DMS153 treated with DMSO at 0.1 percent for 48 hours (cell line): Measurements from ENCODE around the gene SUSD1.

Experiments
- DNase-seq: peaks from one replicate; lab custom pipeline; 2025; ENCODE audit not compliant: unreplicated experiment; lab: John Stamatoyannopoulos, UW

The SUSD1 gene

DNA sequence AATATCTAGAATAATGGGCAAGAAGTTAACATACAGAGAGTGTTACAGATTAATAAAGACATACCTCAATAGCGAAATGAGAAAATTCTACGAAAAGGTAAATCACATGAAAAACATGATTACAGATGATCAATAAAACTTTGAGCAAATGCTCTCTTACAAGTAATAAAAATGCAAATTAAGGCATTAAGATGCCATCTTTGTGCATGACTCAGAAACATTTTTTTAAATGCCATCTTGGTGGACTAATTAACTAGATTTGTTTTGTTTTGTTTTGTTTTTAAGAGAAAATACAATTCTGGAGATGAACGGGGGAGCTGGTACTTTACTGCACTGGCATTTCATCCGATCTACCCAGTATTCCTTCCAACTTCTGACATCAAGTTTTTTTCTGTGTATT lies 130.2 kb downstream of the SUSD1 start:
- DNase-seq, result no peak

DNA sequence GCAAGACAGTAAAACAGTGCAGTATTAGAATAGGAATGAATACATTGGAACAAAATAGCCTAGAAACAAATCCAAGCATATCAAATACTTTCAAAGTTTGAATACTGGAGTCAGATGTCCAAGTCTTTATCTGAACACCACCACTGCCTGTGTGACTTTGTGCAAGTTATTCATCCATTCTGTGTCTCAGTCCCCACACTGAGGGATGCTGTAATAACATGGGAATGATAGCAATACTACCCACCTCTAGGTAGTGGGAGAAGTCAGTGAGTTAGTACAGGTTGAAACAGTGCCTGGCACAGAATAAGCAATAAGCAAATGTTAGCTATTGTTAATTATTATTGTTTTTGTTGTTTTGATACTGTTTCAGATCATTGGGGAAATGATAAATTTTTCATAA lies 130.9 kb downstream of the SUSD1 start:
- DNase-seq, result no peak

DNA sequence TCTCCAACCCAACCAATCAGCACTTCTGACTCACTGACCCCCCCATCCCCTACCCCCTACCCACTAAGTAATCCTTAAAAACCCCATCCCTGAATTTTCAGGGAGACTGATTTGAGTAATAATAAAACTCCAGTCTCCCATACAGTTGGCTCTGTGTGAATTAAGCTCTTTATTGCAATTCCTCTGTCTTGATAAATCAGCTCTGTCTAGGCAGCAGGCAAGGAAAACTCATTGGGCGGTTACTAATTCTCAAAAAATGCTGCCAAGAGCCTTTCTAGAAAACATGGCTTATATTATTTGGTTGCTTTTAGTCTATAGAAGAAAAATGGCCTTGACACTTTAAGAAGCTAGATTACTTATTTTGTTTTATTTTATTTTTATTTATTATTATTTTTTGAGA lies 131.7 kb downstream of the SUSD1 start:
- DNase-seq, result no peak

DNA sequence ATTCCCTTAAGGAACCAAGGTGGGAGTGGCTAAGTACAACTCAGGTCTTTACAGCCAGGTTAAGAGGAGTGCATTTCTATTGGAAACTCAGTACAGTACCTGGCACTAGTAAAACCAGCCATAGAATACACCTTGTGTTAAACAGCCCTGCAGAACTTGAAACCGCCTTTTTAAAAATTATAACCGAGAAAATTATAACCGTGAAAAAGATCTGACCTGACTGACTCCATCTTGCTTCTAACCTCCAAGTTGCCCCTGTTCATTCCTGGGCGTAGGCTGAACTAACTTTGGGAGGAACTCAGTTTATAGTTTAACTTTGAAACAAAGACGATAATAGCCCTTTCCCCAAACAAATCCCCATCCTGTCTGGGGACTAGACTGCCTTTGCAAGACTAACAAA lies 132.3 kb downstream of the SUSD1 start:
- DNase-seq, result no peak

DNA sequence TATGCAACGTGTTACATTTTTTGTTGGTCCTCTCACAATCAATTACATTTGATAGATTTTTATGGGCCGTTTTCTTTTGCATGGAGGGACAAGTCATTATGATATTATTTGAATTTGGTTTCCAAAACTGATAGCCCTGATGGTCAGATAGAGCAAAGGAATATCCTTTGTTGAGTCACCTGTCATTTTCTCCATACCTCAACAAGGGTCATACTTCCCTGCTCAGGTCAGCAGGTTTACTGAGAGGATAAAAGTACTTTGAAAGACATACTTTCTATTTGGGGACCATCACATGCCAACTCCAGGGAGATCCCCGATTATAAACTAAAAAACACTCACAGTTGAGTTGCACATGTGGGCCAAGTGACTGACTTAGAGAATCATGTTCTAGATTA lies 132.9 kb downstream of the SUSD1 start:
- DNase-seq, result no peak

DNA sequence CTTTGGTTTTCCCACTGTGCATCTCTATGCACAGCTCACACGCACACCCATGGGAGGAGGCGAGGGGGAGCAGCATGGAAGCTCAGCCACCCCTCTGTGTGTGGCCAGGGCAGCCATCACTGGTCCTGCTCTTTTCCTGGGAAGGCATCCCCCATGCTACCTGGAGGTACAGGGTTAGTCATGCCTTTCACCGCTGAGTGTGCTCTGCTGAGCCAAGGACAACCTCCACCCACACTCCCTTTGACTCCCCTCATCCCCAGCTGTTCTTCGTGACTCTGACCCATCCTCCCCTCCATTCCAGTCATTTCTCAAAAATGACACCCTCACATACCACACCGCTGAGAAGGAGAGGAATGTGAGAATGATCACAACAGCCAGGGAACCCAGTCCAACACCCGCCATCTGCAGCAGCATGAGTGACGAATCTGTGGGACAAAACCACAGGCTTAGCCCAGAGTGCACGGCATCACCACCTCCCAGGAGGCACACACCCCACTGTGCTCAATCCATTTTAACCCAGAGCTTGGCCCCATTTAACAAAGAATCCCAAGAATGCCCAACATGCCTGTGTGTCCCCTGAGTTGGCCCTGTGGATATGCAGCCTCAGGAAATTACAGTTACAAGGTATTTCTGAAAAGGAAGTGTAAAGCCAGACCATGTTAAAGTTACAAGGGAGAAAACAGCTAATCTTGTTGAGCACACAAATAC lies 133.4 kb downstream of the SUSD1 start:
- no peak for DNase-seq

DNA sequence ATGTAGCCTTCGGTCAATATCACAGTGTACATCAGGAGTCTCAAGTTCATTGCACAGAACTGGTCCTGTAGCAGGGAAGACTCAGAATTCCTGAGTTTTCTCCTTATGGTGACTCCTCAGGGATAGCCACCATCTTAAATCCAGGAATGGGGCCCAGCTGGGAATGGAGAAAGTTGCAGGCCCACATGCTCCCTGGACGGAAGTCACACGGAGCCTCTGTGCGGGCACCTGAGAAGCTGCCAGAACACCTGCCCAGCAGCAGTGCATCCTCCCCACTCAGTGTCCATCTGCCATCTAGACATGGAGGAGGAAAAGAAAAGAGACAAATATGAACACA lies 133.9 kb downstream of the SUSD1 start:
- no peak for DNase-seq

DNA sequence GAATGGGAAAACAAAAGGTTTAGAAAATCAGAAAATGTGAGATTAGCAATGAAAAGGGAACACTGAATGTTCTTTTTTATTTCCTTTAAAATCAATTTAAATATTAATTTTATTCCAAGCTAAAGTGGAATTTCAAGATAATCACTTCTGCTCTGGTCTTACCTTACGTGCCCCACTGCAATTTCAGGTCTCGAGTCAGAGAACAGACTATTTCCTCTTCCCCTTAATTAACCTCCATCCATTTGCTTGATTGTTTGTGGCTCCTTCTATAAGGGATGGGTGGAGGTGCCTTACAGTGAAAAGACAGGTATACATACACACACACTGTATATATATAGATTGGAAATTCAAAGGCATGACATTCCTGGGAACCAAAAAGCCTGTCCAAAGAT lies 137.1 kb downstream of the SUSD1 start:
- DNase-seq, result no peak

DNA sequence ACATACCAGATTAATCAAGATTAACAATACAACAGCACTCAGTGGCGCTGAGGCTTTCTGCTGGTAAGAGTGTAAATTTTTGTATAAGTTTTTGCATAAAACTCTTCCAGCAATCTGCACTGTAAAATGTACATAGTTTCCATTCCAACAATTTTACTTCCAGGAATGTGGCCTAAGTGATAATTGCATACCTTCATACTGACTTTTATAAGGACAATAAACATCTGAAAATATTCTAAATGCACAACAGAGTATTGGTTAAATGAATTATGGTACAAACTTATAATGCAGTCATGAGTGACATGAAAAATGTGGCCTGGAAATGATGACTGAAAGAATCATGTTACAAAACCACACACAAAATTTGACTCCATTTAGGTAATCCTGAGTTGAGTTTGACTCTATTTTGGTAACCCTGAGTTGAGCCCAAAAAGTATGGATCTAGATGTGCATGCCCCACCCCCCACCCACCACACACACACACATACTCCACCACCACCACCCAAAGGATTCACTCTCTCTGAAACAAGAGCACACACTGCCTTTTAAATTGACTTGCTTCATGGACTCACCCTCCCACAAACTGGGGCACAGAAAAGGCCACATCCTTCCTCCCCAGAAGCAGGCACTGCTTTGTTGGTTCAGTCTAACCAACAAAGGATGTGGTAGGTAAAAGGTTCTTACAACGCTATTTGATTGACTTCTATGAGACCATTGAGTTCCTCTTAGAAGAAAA lies 137.6 kb downstream of the SUSD1 start:
- DNase-seq, result no peak

DNA sequence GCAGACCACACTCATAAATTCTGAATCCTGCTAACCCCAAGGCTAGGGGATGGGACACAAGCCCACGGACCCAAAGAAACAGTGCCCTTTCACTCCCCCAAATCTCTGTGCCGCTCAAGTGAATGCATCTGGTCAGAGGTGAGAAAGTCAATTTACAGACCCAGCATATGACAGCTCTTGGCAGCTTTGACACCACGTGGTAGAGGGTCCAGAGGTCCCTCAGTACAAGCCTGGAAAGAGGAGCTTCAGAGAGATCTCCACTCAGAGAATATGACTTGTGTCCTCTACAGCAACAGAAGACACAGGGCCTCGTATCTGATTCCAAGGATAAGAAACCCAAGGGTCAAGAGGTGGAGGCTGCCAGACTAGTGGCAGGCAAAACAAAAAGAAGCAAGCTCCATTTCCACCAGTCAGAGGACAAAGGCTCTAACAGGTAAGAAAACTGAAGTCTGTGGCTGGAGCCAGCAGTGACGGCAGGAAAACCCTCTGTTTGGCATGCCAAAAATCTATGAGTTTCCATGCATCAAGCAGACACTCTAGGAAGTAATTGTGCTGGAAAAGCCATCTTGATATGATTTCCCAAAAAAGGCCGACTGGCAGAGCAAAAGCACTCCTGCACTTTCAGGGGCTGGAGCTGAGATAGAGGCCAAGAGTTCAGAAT lies 139.8 kb downstream of the SUSD1 start:
- no peak for DNase-seq

DNA sequence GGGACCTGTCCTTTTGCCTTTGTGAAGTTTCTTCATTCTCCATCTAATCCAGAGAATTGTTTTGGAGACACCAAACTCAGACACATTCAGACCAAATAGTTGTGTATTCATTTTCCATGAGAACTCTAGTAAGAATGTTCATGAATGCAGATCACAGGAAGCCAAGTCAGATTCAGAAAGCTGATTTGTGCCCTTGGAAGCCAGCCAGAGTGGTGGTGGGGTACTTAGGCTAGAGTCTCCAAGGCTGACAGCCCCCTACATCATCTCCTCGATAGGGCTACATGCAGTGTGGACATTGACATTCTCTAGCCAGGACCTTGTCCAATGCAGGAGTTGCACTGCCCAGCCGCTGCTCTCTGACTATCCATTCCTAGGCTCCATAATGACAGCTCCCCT lies 140.9 kb downstream of the SUSD1 start:
- no peak for DNase-seq

DNA sequence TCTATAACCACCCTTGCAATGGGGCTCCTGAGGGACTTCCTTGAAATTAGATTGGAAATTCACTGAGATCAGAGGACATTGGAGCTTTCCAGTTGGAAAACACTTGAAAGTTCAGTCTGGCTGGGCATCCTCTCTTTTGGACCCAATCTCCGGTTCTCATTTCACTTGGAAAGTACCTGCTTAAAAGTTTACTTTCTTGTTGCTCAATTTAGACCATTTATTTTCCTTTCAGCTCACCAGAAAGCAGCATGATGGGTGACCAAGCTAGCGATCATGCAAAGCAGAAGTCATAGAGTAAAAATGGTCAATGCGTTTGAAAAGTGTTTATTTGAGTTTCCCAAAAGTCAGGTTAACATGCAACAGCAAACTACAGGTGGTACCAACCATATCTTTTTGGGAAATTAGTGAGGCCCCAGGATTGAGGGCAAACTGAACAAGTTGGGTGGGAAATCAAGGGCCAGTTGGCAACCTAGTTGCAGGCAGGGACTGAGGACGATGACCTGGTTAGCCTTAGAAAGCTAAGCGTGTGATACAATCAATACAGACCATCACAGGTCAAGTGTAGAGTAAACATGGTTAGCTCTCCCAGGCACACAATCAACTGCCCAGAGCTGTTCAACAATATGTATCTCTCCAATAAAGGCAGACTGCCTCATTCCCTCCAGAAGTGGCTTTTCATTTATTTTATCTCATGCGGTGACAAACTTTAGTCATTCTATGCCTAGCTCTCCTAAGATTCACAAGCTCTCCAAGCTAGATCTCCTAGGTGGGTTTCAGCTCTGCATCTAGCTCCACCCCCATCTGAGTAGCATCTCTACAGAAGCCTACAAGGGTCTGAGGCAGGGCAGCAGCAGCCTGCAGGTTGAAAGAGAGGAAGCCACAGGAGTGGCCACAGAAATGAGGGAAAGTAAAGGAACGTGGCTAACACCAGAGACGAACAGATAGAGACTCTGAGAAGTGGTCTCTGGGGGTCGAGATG lies 141.6 kb downstream of the SUSD1 start:
- DNase-seq, result no peak

DNA sequence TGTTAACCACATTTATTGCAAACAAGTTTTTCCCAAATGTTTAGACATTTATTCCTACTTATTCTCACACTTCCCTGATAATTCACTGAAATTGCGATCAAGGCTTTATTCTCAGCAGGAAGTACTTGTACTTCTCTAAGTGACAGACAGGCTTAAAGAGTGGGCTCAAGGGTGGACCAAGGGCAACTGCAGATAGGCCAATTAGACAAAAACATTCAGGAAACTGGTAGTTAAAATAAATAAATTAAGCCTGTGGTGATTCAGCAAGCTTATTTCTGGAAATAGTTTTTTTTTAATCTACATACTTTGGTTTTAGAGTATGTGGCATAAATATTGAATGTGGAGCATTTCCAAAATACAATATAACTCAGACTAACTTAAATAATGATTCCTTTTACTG lies 142.4 kb downstream of the SUSD1 start:
- no peak for DNase-seq

DNA sequence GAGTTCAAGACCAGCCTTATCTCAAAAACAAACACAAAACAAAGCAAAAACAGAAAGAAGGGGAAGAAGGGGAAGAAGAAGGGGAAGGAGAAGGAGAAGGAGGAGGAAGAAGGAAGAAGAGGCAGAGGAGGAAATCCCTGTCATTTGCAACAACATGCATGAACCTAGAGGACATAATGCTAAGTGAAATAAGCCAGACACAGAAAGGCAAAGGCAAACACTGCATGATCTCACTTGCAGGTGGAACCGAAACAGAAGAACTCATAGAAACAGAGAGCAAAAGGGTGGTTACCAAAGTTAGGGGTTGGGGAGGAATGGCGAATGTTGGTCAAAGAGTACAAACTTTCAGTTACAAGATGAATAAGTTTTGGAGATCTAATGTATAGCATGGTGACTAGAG lies 143.1 kb downstream of the SUSD1 start:
- no peak for DNase-seq

DNA sequence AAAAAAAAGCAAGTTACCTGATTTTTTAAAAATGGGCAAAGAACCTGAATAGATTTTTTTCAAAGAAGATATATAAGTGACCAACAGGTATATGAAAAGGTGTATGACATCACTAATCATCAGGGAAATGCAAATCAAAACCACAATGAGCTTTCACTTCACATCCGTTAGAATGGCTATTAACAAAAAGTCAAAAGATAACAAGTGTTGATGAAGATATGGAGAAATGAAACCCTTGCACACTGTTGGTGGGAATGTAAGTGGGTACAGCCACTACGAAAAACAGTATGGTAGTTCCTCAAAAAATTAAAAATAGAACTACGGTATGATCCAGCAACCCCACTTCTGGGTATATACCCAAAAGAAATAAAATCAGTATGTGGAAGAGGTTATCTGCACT lies 143.7 kb downstream of the SUSD1 start:
- DNase-seq, result no peak

DNA sequence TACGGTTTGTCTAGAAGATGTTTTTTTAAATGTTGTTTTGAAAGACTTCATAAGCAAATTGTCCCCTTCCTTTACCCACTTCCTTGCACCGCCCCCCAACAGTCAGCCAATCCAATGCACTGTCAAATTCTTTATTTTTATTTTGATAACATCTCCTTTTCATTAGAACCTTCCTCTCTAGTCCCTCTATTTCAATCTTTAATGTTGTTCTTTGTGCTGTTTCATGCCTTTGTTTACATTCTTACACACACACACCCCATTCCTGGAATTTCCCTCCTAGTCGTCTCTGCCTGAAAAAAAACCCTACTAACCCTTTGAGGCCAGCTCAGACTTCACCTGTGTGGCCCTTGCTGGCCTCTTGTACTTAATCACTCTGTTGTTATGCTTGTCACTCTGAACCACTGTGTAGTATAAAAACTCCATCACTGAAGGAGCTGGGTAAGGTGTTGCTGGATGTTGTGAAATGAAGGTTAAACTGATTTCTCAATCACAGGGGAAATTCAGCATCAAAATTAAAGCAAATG lies 145.1 kb downstream of the SUSD1 start:
- DNase-seq, result no peak

DNA sequence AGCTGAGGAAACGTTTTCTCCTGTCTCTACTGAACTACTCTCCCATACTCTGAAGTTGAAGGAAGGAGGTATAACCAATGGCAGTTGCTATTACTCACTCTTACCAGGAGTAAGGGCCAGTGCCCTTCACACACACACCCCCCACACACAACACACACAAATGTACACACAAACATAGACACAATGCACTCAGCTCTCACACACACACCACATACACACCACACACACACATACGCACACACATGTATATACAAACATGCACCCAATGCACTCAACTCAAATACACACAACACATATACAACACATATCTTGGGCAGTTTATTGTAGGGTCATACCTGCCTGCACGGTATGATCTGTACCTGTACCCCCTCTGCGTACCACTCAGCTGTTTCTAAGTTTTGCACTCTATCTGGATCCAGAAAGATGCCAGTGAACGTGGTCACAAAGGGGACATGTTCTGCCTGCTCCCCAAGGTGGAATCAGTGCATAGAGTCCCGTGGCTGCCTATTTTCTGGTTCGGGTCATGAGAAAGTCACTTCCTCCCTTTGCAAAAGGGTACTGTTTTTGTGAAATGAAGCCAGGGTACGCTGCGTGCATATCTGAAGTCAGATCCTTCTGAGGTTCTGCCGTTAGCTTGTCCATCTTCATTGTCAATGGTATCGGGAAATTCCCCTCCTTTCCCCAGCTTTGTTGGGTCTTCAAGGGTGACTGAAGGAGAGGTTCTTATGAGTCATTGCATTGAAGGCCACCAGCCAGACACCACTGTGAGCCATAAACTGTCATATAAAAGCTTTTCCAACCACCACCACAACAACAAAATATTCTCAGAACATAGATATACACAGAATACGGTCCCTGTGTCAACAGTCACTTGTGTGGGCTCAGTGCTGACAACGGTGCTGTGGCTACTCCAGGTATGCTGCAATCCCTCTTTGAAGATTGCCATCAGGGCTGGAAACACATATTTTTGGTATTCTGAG lies 146.6 kb downstream of the SUSD1 start:
- DNase-seq, result no peak

DNA sequence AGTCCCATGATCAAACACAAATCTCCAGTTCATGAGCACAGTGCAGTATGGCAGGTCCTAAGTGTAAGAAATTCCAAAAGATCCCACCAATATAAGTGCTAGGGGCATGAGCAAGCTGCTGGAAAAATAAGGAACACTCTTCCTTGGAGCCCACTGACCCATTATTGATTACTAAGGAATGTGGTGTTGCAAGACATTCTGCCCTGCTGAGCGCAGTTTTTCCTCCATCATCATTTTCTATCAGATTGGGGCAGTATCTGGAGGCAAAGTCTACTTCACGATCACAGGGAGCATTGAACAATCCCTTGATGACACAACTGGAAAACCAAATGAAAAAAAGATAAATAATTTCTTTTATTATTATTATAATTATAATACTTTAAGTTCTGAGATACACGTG lies 149.2 kb downstream of the SUSD1 start:
- DNase-seq, result no peak

DNA sequence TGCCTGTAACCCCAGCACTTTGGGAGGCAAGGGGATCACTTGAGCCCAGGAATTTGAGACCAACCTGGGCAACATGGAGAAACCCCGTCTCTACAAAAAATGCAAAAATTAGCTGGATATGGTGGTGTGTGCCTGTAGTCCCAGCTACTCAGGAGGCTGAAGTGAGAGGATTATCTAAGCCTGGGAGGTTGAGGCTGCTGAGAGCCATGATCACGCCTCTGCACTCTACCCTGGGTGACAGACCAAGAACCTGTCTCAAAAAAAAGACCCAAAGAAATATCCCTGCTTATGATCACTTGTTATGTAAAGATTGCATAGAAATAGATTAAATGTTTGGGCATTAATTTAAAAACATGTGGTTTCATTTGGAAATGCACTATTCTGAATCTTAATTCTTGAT lies 153.4 kb downstream of the SUSD1 start:
- no peak for DNase-seq
